GM06990 (cell line): ENCODE results near the gene NKD1.

Source experiments
- DNase-seq: peaks from one replicate; pipeline ENCODE4 v3.0.0-alpha.2; 2011; ENCODE audit not compliant: insufficient read length; ENCODE audit errors: extremely low read depth
- H3K27me3 ChIP-seq: replicated peaks from 2 replicates; pipeline ENCODE4 v1.6.0; 2011; ENCODE audit warnings: low read length; ENCODE audit not compliant: control insufficient read depth, insufficient read depth
- H3K36me3 ChIP-seq: 2 replicates; pipeline ENCODE4 v1.5.1; 2011; ENCODE audit warnings: low read length; ENCODE audit not compliant: control insufficient read depth, insufficient read depth
- H3K4me3 ChIP-seq: replicated peaks from 2 replicates; pipeline ENCODE4 v1.5.1; 2011; ENCODE audit warnings: low read depth, mild to moderate bottlenecking, control low read depth, low read length
- TF ChIP-seq, protein P1 (sequence below): IDR thresholded peaks from 2 replicates; pipeline ENCODE4 v1.5.1; 2011; ENCODE audit warnings: low read length, control low read depth, mild to moderate bottlenecking, inconsistent platforms; ENCODE audit not compliant: insufficient read depth, poor library complexity, severe bottlenecking

NKD1 gene

GRCh38 chr16:50532576-50532975 lies 15.6 kb upstream of the NKD1 start:
- Histone ChIP-seq H3K27me3 (no peaks in the 10 kb centered on the region; the same call in none of the 2 replicates), H3K4me3 (no peak overlapping the region), H3K36me3 (no peaks in the 10 kb centered on the region)
- TF ChIP-seq, protein P1, sequence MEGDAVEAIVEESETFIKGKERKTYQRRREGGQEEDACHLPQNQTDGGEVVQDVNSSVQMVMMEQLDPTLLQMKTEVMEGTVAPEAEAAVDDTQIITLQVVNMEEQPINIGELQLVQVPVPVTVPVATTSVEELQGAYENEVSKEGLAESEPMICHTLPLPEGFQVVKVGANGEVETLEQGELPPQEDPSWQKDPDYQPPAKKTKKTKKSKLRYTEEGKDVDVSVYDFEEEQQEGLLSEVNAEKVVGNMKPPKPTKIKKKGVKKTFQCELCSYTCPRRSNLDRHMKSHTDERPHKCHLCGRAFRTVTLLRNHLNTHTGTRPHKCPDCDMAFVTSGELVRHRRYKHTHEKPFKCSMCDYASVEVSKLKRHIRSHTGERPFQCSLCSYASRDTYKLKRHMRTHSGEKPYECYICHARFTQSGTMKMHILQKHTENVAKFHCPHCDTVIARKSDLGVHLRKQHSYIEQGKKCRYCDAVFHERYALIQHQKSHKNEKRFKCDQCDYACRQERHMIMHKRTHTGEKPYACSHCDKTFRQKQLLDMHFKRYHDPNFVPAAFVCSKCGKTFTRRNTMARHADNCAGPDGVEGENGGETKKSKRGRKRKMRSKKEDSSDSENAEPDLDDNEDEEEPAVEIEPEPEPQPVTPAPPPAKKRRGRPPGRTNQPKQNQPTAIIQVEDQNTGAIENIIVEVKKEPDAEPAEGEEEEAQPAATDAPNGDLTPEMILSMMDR: no peak
- no peak for DNase-seq

GRCh38 chr16:50533317-50533716 lies 14.9 kb upstream of the NKD1 start:
- TF ChIP-seq, protein P1: no peak
- DNase-seq: no peak
- Histone ChIP-seq H3K27me3 (no peaks in the 10 kb centered on the region; the same call in none of the 2 replicates), H3K4me3 (no peak overlapping the region), H3K36me3 (no peaks in the 10 kb centered on the region)

DNA sequence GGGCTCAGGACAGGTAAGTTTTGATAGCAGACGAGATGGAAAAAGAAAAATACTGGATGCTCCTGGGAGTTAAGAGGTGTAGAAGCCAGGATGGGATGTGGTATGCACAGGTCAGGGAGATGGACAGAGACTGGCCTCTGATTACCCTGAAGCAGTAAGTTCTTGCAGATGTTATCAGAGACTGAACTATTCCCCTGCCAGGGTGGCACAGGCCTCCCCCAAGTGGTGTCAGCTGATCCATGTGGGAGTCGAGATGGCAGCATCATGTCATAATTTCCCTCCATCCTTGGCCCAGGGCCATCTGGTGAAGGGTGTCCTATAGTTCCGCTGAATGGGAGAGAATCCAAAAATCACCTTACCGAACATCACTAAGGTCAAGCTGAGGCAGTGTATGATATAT lies 14.1 kb upstream of the NKD1 start:
- H3K27me3 ChIP-seq: no peaks in the 10 kb centered on the region; the same call in none of the 2 replicates
- H3K4me3 ChIP-seq: no peak overlapping the region
- no peak for DNase-seq
- TF ChIP-seq, protein P1: no peak
- no peaks in the 10 kb centered on the region for H3K36me3 ChIP-seq

DNA sequence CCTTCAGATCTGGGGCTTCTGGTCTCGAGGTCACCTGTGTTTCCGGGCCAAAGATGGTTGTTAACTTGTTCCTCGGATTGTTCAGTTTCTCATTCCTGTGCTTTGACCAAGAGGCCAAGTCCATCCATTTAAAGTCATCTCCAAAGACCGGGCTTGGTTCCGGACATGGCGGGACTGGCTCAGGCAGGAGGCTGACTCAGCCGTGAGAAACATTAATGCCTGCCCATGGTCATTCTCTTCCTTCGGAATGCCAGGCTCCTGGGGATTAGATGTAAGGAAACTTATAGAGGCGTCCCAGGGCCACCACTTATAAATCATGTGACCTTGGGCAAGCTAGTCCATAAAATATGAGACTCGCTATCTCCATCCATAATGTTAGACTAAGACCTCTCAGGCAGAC lies 13.6 kb upstream of the NKD1 start:
- Histone ChIP-seq H3K27me3 (no peaks in the 10 kb centered on the region; the same call in none of the 2 replicates), H3K4me3 (no peak overlapping the region), H3K36me3 (no peaks in the 10 kb centered on the region)
- DNase-seq: no peak
- TF ChIP-seq, protein P1: no peak

DNA sequence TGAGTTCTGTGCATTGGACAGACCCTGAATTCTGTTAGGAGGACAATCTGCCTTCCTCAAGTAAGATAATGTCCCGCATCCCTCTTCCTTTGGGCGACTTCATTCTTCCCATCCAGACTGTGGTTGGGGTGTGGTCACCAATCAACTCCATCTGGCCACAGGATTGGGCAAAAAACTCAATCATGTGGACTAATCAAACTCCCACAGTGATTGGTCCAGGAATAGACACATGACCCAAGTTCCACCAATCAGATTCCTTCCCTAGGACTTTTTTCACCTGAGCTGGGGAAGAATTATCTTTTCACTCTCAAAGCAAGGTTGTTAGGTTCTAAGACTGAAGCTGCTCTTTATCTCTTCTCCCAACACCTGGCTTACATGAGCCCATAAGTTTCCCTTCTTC lies 13.2 kb upstream of the NKD1 start:
- Histone ChIP-seq H3K36me3 (no peaks in the 10 kb centered on the region), H3K4me3 (no peak overlapping the region), H3K27me3 (no peaks in the 10 kb centered on the region; the same call in none of the 2 replicates)
- TF ChIP-seq, protein P1: no peak
- DNase-seq: no peak
